HG03108 (cell line): ENCODE data around the gene CREBBP.

Experiments
- ATAC-seq: cut with Tn5 transposase; IDR thresholded peaks from one replicate; pipeline ENCODE4 v1.9.1; 2021; ENCODE audit warnings: moderate library complexity; ENCODE audit not compliant: unreplicated experiment

CREBBP gene

GRCh38 chr16:3856367-3857141, 24.0 kb downstream of the CREBBP start:
- ATAC-seq: no peak

DNA sequence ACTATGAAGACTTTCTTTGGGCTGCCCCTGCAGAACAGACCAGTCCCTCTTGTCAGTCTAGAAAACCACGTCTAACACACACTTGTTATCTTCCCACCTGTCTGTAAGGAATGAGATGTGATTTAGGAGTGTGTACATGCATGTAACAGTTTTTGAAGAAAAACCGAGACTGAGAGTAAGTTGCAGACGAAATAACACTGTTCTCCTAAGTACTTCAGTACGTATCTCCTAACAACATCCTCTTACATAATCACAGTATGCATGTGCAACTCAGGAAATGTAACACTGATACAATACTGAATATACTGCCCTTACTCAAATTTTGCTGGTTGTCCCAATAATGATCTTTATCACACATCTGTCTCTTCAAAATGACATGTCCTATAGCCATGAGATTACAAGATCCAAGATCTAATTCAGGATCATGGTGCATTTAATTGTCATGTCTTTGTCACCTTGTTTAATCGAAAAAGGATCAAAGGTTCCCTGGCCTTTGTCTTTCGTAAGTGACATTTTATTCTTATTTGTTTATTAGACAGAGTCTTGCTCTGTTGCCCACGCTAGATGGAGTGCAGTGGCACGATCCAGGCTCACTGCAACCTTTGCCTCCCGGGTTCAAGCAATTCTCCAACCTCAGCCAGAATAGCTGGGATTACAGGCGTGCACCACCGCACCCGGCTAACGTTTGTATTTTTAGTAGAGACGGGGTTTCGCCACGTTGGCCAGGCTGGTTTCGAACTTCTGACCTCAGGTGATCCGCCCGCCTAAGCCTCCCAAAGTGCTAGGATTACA, 25.6 kb downstream of the CREBBP start:
- no peak for ATAC-seq

- no peak for ATAC-seq
Observed at GRCh38 chr16:3850544-3850899, 30.0 kb downstream of the CREBBP start.

GRCh38 chr16:3849751-3850543, 30.6 kb downstream of the CREBBP start:
- no peak for ATAC-seq

GRCh38 chr16:3846595-3847091, 33.9 kb downstream of the CREBBP start:
- no peak for ATAC-seq

DNA sequence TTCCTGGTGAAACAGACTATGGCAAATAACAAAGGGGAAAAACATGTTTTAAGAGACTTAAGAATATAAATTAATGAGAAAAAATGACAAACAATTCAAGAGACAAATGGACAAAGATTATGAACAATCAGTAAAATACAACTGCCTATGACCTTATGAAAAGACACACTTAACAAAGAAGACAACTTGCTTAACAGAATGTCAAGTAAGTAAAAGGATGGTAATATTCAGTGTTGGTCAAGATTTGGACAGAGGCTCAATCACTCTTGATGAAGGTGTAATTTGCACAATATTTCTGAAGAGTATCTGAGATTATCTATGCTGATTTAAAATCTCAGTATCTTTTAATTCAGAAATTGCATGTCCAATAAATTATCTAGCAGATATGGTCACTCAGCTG, 34.4 kb downstream of the CREBBP start:
- no peak for ATAC-seq

- ATAC-seq: no peak
Observed at GRCh38 chr16:3842994-3843393, 37.5 kb downstream of the CREBBP start.

- no peak for ATAC-seq
Observed at GRCh38 chr16:3841729-3842508, 38.6 kb downstream of the CREBBP start.

GRCh38 chr16:3839402-3840184, 40.9 kb downstream of the CREBBP start:
- ATAC-seq: no peak

- no peak for ATAC-seq
Observed at GRCh38 chr16:3838600-3839401, 41.7 kb downstream of the CREBBP start.

DNA sequence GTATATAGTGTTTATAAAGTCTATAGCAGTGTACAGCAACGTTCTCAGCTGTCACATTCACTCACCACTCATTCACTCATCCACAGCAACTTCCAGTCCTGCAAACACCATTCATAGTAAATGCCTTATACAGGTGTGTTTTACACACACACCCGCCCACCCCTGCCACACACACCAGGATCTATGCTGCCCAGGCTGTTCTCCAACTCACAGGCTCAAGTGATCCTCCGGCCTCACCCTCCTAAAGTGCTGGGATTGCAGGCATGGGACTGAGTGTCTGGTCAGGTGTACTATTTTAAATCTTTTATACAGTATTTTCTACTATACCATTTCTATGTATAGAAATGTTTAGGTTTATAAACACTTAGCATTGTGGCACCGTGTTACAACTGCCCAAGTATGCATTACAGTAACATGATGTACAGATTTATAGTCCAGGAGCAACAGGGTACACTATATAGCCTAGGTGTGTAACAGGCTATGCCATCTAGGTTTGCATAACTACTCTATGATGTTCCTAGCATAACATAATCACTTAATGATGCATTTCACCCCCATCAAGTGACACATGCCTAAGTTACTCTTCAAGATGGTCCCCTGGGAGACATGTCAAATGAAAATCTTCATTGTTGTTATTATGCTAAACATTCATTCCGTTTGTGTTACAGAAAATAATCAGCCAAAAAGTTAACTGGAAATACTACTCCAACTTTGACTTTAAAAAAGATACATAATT, 42.5 kb downstream of the CREBBP start:
- no peak for ATAC-seq

DNA sequence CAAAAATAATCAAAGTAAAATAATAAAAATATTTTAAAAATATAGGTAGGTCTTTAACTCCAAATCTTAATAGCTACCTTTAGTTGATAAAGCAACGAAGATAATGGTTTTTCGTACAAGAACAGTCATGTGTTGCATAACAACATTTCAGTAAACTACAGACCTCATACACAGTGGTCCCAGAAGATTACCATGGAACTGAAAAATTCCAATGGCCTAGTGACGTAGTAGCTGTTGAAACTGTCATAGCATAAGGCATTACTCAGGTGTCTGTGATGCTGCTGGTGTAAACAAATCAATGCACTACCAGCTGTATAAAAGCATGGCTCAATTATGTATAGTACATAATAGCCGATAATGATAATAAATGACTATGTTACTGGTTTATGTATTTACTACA, 43.9 kb downstream of the CREBBP start:
- no peak for ATAC-seq

- no peak for ATAC-seq
Observed at GRCh38 chr16:3835089-3835602, 45.4 kb downstream of the CREBBP start.

DNA sequence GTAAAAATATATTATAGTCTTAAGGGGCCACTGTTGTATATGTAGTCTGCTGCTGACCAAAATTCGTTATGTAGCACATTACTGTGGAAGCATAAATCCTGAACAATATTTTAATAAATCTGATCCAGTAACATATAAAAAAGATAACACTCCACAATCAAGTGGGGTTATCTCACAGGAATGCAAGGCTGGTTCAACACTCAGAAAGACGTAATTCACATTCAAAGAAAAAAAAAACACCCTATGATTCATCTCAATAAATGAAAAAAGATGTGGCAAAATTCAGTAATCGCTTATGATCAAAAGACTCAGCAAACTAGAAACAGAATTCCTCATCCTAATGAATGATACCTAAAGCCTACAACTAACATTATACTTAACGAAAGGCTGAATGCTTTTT, 47.8 kb downstream of the CREBBP start:
- no peak for ATAC-seq

DNA sequence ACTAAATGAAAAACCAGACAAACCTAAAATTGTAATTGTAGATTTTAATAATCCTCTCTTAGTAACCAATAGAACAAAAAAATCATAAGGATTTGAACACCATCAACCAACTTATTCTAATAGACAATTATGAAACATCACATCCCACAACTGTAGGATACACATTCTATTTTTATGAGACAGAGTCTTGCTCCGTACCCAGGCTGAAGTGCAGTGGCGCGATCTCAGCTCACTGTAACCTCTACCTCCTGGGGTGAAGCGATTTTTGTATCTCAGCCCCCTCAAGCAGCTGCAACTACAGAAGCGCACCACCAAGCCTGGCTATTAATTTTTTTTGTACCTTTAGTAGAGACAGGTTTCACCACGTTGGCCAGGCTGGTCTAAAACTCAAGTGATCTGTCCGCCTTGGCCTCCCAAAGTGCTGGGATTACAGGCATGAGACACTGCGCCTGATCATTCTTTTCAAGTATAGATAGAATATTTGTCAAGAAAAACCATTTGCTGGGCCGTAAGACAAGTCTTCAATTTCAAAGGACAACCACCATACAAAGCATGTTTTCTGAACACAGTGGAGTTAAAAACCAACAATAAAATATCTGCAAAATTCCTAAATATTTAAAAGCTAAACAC, 49.8 kb downstream of the CREBBP start:
- ATAC-seq: no peak

- no peak for ATAC-seq
Observed at GRCh38 chr16:3829631-3830536, 50.6 kb downstream of the CREBBP start.

DNA sequence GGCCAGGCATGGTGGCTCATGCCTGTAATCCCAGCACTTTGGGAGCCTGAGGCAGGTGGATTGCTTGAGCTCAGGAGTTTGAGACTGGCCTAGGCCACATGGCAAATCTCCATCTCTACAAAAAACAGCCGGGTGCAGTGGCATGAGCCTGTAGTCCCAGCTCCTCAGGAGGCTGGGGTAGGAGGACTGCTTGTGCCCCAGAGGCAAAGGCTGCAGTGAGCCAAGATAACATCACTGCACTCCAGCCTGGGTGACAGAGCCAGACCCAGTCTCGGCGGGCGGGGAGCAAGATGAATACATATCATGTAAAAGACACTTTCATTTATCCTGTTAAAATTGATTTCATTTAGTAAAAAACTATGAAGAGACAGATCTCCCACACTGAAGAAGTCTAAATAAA, 54.6 kb downstream of the CREBBP start:
- ATAC-seq: no peak
